HepG2 (cell line): ENCODE data around the gene SSPN. TPM values are rescaled to one million over a fixed set of nuclear protein-coding genes. Genes with fewer than 3 reads are reported as not detected.

Source experiments
- CCAR2 ChIP-seq: fragments of 200-400 bp; formaldehyde crosslinking; optimal IDR thresholded peaks from 2 replicates; pipeline ENCODE3; 2018; ENCODE audit warnings: low read depth, mild to moderate bottlenecking, low read length, moderate library complexity
- ETV6 ChIP-seq: sonication (generic); formaldehyde crosslinking; conservative IDR thresholded peaks from 2 replicates; pipeline ENCODE4 v1.4.0; 2020; ENCODE audit warnings: missing genetic modification reagents
- MED8 ChIP-seq: sonication (generic); formaldehyde crosslinking; IDR thresholded peaks from 2 replicates; pipeline ENCODE4 v1.8.1; 2023; ENCODE audit warnings: mild to moderate bottlenecking, missing genetic modification reagents; ENCODE audit not compliant: insufficient replicate concordance
- U2AF2 ChIP-seq: fragments of 200-400 bp; formaldehyde crosslinking; IDR thresholded peaks from 2 replicates; pipeline ENCODE4 v1.6.1; 2017; ENCODE audit warnings: low read depth, mild to moderate bottlenecking, low read length
- ZBTB40 ChIP-seq, 2 experiments: fragments of 450-650 bp in 1 of 2; sonication (generic) in 1 of 2; formaldehyde crosslinking in 1 of 2; IDR thresholded peaks; 2 replicates each; pipeline versions ENCODE4 v1.6.1 to v1.8.0; 2016 to 2022; ENCODE audit warnings: antibody characterized with exemption in 1 of 2, mild to moderate bottlenecking in 1 of 2, missing genetic modification reagents in 1 of 2
- ZHX2 ChIP-seq, 2 experiments: sonication (generic) in 1 of 2; formaldehyde crosslinking in 1 of 2; IDR thresholded peaks; 2 replicates each; pipeline versions ENCODE4 v1.6.1 to v1.9.0; 2014 to 2022; ENCODE audit warnings: antibody characterized with exemption in 1 of 2, borderline replicate concordance in 1 of 2, inconsistent platforms in 1 of 2, low read depth in 1 of 2, missing genetic modification reagents in 1 of 2
- ZNF557 ChIP-seq: sonication (generic); formaldehyde crosslinking; IDR thresholded peaks from 2 replicates; pipeline ENCODE4 v1.4.0; 2020; ENCODE audit warnings: missing genetic modification reagents
- polyA plus RNA-seq, 8 experiments: library from polyadenylated mRNA; depleted of rRNA in 3 of 8; stranded (reverse) in 7 of 8; unstranded in 1 of 8; fragments of >200 nt; fragmentation: Illumina TruSeq in 4 of 8; extraction: Trizol in 4 of 8; gene quantifications; 2 replicates each; pipeline versions ENCODE4 v1.2.1 to v1.2.3, GENCODE V29; 2011 to 2016; ENCODE audit warnings: low read depth in 4 of 8, missing spikeins in 1 of 8, mixed read lengths in 1 of 8; ENCODE audit not compliant: insufficient read depth in 1 of 8
- total RNA-seq, 5 experiments: library from RNA; depleted of rRNA; stranded (reverse); fragments of >200 nt; fragmentation: Illumina TruSeq; extraction: Trizol; gene quantifications; 2 replicates each; pipeline ENCODE4 v1.2.3, GENCODE V29; 2016; ENCODE audit warnings: low read depth in 1 of 5

SSPN gene
- total and polyA plus RNA-seq, 2 of the 13 experiments (the other 11 are each of a cell fraction or from before 2014, with no cell fraction given): not detected

GRCh38 chr12:26148291-26148690, 47.1 kb upstream of the SSPN start (continued):
- no peak for TF ChIP-seq ZHX2 (IDR thresholded peaks at IDR 0.05; ENCODE audit: low read depth)
- TF ChIP-seq ZHX2 (CRISPR knock-in tag; IDR thresholded peaks at IDR 0.05; ENCODE audit: borderline replicate concordance): no peak
- no peak for TF ChIP-seq ZNF557 (CRISPR knock-in tag)
- no peak for TF ChIP-seq MED8 (CRISPR knock-in tag)
- no peak for TF ChIP-seq ETV6 (CRISPR knock-in tag)
- TF ChIP-seq CCAR2: no peak
- no peak for TF ChIP-seq ZBTB40 (IDR thresholded peaks at IDR 0.05)
- no peak for TF ChIP-seq ZBTB40 (CRISPR knock-in tag; IDR thresholded peaks at IDR 0.05)
- no peak for TF ChIP-seq U2AF2
